Kidney (tissue), 14 donors: ENCODE results near the gene PDCD11. TPM values are rescaled to one million over a fixed set of nuclear protein-coding genes. Genes with fewer than 3 reads are reported as not detected.
A peak's percentile ranks its signal among the peaks of the same experiment; 100 is the strongest.

Experiments
- DNase-seq, 5 donors: peaks; one replicate each; pipeline ENCODE4 v3.0.0-alpha.2; 2013 to 2020
- FAIRE-seq: peaks from 2 replicates; lab custom pipeline; 2012; peaks lifted over from hg19 to GRCh38; lab: Jason Lieb, UNC
- H3K27ac ChIP-seq, 2 donors: one replicate each; pipeline ENCODE4 v1.7.0; 2013; ENCODE audit warnings: low read depth in 2 of 2, low read length in 2 of 2, inconsistent platforms in 1 of 2
- H3K27me3 ChIP-seq: one replicate; pipeline ENCODE4 v1.7.1; 2013; ENCODE audit warnings: low read length, inconsistent platforms; ENCODE audit not compliant: control insufficient read depth, insufficient read depth
- H3K36me3 ChIP-seq, 3 donors: one replicate each; pipeline versions ENCODE4 v1.7.0 to v1.7.1; 2013; ENCODE audit warnings: low read length in 3 of 3, control low read depth in 1 of 3, inconsistent platforms in 1 of 3; ENCODE audit not compliant: insufficient read depth in 3 of 3, control insufficient read depth in 2 of 3
- H3K4me1 ChIP-seq, 3 donors: one replicate each; pipeline versions ENCODE4 v1.7.0 to v1.7.1; 2013; ENCODE audit warnings: low read length in 3 of 3, inconsistent platforms in 1 of 3, low read depth in 1 of 3; ENCODE audit not compliant: control insufficient read depth in 2 of 3, insufficient read depth in 2 of 3
- H3K4me3 ChIP-seq, 3 donors: one replicate each; pipeline versions ENCODE4 v1.7.0 to v1.8.1; 2013; ENCODE audit warnings: low read length in 3 of 3, control low read depth in 1 of 3, inconsistent platforms in 1 of 3
- H3K9ac ChIP-seq, 3 donors: one replicate each; pipeline versions ENCODE4 v1.7.0 to v1.7.1; 2013; ENCODE audit warnings: low read length in 3 of 3, control low read depth in 1 of 3, inconsistent platforms in 1 of 3
- H3K9me3 ChIP-seq, 3 donors: one replicate each; pipeline versions ENCODE4 v1.7.0 to v1.7.1; 2013; ENCODE audit warnings: low read length in 3 of 3, control low read depth in 1 of 3, inconsistent platforms in 1 of 3; ENCODE audit not compliant: control insufficient read depth in 2 of 3, insufficient read depth in 1 of 3
- CTCF ChIP-seq: IDR thresholded peaks from 3 replicates; pipeline ENCODE4 v1.5.1; 2012; ENCODE audit warnings: mild to moderate bottlenecking, moderate library complexity, borderline replicate concordance; ENCODE audit not compliant: insufficient read depth; ENCODE audit errors: extremely low read depth
- intact Hi-C: fragments of 100-400 bp; cut with DNase I; formaldehyde crosslinking; loops from one replicate; pipeline ENCODE4 v1.11.1; 2022
- polyA plus RNA-seq: library from polyadenylated mRNA; stranded (reverse); fragments of 350-450 nt; fragmentation: Illumina TruSeq; extraction: RNeasy Lipid Tissue Mini Kit (QIAGEN cat#74804); gene quantifications from one replicate; pipeline ENCODE4 v1.2.3, GENCODE V29; 2014; ENCODE audit warnings: low read depth, low replicate concordance; ENCODE audit not compliant: insufficient read depth
- total RNA-seq: library from RNA; stranded (reverse); fragmentation: NEBNext Ultra II Directional; extraction: Animal tissue kit (Norgen Biotek cat#: 25700); gene quantifications from one replicate; pipeline ENCODE4 v1.2.1, GENCODE V29; 2021
- donor health status: control.
- donor health status: control.
- donor health status: control.
- donor health status: control.
- donor health status: control.
- donor health status: DM: yes; HTN: yes; CAD: no.
- donor health status: Normal renal cell carcinoma (clear cell type).

Gene PDCD11
- total and polyA plus RNA-seq, 2 donors from 2014 or later: 8.7 to 24.9 TPM

DNA sequence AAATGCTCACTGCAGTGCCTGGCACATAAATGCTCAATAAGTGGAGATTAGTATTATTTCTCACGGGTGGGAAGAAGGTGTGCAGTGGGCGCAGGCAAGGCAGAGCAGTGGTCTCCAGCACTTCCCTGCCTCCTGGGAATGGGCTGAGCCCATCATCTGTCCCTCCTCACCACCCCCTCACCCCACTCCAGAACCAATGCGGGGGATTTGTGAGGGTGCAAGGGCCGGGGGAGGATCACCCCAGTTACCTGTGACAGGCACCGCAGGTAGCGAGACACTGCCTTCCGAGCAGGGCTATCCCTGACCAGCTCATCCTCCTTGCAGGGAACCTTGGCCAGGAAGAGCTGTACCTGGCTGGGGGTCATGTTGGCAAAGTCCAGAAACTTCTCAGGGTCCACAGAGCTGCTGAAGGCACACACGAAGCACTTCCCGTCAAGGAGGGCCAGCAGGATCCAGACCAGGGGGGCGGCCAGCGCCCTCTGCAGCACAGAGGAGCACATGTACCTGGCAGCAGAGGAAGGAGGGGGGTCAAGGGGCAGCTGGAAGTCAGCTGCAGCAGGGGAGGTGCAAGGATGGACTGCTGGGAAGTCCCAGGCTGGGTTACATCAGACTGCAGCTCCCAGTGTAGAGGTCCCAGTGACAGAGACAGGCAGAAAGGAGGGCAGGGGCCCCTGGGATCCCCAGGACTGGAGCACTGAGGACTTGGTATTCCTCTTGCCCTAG, 79.8 kb downstream of the PDCD11 start:
- H3K4me3 ChIP-seq: no peak overlapping the region
- FAIRE-seq (no peak), DNase-seq (peak in 2 of 5 donors; percentile 29 to 30)
- no peaks in the 10 kb centered on the region for H3K27me3 ChIP-seq
- TF ChIP-seq CTCF: no peak
- no peaks in the 10 kb centered on the region for H3K9me3 ChIP-seq
- no peaks in the 10 kb centered on the region for H3K36me3 ChIP-seq
- H3K27ac ChIP-seq: no peak overlapping the region
- no peaks in the 10 kb centered on the region for H3K4me1 ChIP-seq
- no peak overlapping the region for H3K9ac ChIP-seq
- intact Hi-C loops: no loop called here

DNA sequence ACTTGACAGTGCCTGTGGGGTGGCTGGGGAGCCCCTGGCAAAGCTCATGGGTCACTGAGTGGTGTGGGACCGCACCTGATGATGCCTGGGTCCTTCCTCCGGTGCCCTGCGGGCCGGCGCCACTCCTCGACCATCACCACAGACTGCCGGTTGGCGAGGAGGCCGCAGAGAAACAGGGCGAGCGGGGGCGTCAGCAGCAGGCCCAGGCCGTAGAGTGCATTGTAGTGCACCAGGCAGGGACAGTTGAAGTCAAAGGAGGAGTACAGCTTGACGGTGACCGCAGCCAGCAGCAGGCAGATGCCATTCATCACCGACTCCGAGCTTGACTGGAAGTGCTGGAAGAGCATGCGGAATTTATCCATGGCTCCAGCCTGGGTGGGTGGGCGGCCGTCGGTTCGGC, 82.2 kb downstream of the PDCD11 start:
- intact Hi-C loops: no loop called here
- H3K9ac ChIP-seq: no peak overlapping the region
- no peaks in the 10 kb centered on the region for H3K4me1 ChIP-seq
- no peak for FAIRE-seq
- no peaks in the 10 kb centered on the region for H3K9me3 ChIP-seq
- no peak for TF ChIP-seq CTCF
- no peaks in the 10 kb centered on the region for H3K27me3 ChIP-seq
- no peaks in the 10 kb centered on the region for H3K36me3 ChIP-seq
- DNase-seq: no peak
- no peak overlapping the region for H3K4me3 ChIP-seq
- H3K27ac ChIP-seq: no peak overlapping the region

DNA sequence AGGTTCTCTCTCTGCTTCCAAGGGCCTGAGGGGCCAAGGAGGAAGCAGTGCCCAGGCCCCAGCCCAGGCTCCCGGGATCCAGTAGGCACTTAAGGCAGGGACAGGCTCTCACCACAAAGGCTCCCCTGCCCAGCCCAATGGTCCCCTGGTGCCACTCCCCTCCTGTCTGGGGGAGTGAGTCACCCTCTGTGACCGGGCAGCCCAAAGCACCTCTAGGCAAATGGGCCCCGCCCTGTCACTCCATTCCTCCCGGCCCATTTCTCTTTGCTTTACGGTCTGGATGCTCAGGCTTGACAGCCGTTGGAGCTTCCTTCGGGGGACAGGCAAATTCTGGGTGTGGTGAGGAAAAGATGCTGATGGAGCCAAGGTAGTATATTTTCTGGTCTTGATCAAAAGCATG, 82.7 kb downstream of the PDCD11 start, which contains the start of gene CALHM3:
TSS of gene CALHM3 (minus strand) at position 106 of the 400 bp plus-strand sequence. CDS start 208 bp downstream, outside the sequence.
- H3K9me3 ChIP-seq: no peaks in the 10 kb centered on the region
- no peaks in the 10 kb centered on the region for H3K4me1 ChIP-seq
- no peak for TF ChIP-seq CTCF
- no peak for FAIRE-seq
- DNase-seq: no peak
- H3K27me3 ChIP-seq: no peaks in the 10 kb centered on the region
- H3K36me3 ChIP-seq: no peaks in the 10 kb centered on the region
- no peak within 1 kb of the TSS for H3K4me3 ChIP-seq
- no peak within 1 kb of the TSS for H3K27ac ChIP-seq
- H3K9ac ChIP-seq: no peak within 1 kb of the TSS
- intact Hi-C loops: no loop called here
